ENCODE data around the gene KCTD18. TPM values are rescaled to one million over a fixed set of nuclear protein-coding genes. Genes with fewer than 3 reads are reported as not detected.

The KCTD18 gene
- total RNA-seq, 1 experiment from 2014 or later: 19.6 TPM

Other genes starting within 250 kb of the KCTD18 start
- gene SPATS2L, start 203.4 kb downstream of the KCTD18 start, total RNA-seq (2014; rRNA removed): 236 and 275 TPM in 2 replicates
- gene SGO2, start 16.1 kb upstream of the KCTD18 start, total RNA-seq (2014; rRNA removed): 43.1 and 48.9 TPM in 2 replicates
- 41.5 and 43.0 TPM in 2 replicates for gene AOX1, start 75.9 kb upstream of the KCTD18 start, total RNA-seq (2014; rRNA removed)